SU-DHL-6 (cell line): ENCODE measurements around the gene RMND1.

ENCODE experiments used
- H2AFZ ChIP-seq: fragments of 200-600 bp; sonication (generic); 2 replicates; pipeline ENCODE4 v1.6.1; 2014; ENCODE audit warnings: low read depth, mild to moderate bottlenecking, moderate library complexity, mixed read lengths, antibody characterized with exemption, low read length; ENCODE audit not compliant: severe bottlenecking
- H3F3A ChIP-seq: fragments of 200-600 bp; shearing (Covaris generic); 2 replicates; pipeline ENCODE4 v1.6.0; 2016; ENCODE audit warnings: antibody characterized with exemption, mild to moderate bottlenecking; ENCODE audit not compliant: insufficient read depth
- H3K27ac ChIP-seq: fragments of 200-600 bp; sonication (generic); 2 replicates; pipeline ENCODE4 v1.5.1; 2016; ENCODE audit warnings: low read depth, mild to moderate bottlenecking, low read length, moderate library complexity, mixed read lengths
- H3K27me3 ChIP-seq: fragments of 200-600 bp; sonication (generic), shearing (Covaris generic); 2 replicates; pipeline ENCODE4 v1.6.0; 2014; ENCODE audit warnings: mild to moderate bottlenecking, low read length
- H3K36me3 ChIP-seq: fragments of 200-600 bp; sonication (generic); 2 replicates; pipeline ENCODE4 v1.6.1; 2014; ENCODE audit warnings: mild to moderate bottlenecking, low read length, mixed read lengths
- H3K4me2 ChIP-seq: fragments of 300-600, 200-600 bp; shearing (Covaris generic), sonication (generic); 2 replicates; pipeline ENCODE4 v1.6.0; 2014; ENCODE audit warnings: low read length, low read depth, mild to moderate bottlenecking; ENCODE audit not compliant: poor library complexity, severe bottlenecking
- H3K4me3 ChIP-seq: fragments of 200-600 bp; sonication (generic); 2 replicates; pipeline ENCODE4 v1.5.1; 2014; ENCODE audit warnings: antibody characterized with exemption, low read length, mild to moderate bottlenecking, mixed read lengths; ENCODE audit not compliant: insufficient read depth, poor library complexity, severe bottlenecking
- H3K79me2 ChIP-seq: fragments of 200-600 bp; sonication (generic); 2 replicates; pipeline ENCODE4 v1.6.1; 2014; ENCODE audit warnings: mild to moderate bottlenecking, low read length, moderate library complexity; ENCODE audit not compliant: insufficient read depth
- H3K9ac ChIP-seq: fragments of 200-600 bp; sonication (generic); 2 replicates; pipeline ENCODE4 v1.7.0; 2014; ENCODE audit warnings: mild to moderate bottlenecking, low read length
- H3K9me2 ChIP-seq: fragments of 200-600 bp; sonication (generic); replicated peaks from 2 replicates; pipeline ENCODE4 v1.6.1; 2014; ENCODE audit warnings: low read length; ENCODE audit not compliant: insufficient read depth
- H3K9me3 ChIP-seq: fragments of 200-600 bp; sonication (generic); 2 replicates; pipeline ENCODE4 v1.6.1; 2014; ENCODE audit warnings: low read length, mixed read lengths; ENCODE audit not compliant: insufficient read depth
- H4K20me1 ChIP-seq: fragments of 200-600 bp; sonication (generic); 2 replicates; pipeline ENCODE4 v1.6.1; 2014; ENCODE audit warnings: low read depth, mild to moderate bottlenecking, antibody characterized with exemption, low read length, moderate library complexity, mixed read lengths
- CTCF ChIP-seq: fragments of 200-600 bp; sonication (generic); IDR thresholded peaks from one replicate; pipeline ENCODE4 v1.5.1; 2017; ENCODE audit warnings: antibody characterized with exemption, mild to moderate bottlenecking, low read length, moderate library complexity; ENCODE audit not compliant: insufficient read depth, poor library complexity, severe bottlenecking
- EZH2phosphoT487 ChIP-seq: fragments of 200-600 bp; sonication (generic), shearing (Covaris generic); conservative IDR thresholded peaks from 2 replicates; pipeline ENCODE4 v1.6.1; 2018; ENCODE audit warnings: mild to moderate bottlenecking, antibody characterized with exemption, low read length, moderate library complexity, mixed read lengths

RMND1 gene

GRCh38 chr6:151409260-151409659 lies 42.7 kb downstream of the RMND1 start:
- Histone ChIP-seq H3K4me2 (no peak overlapping the region), H3K36me3 (peaks cover 15% of the 10 kb centered on the region; the same call in 1 of the 2 replicates), H3K4me3 (no peak overlapping the region), H3K27ac (no peak overlapping the region), H2AFZ (no peak overlapping the region), H3K79me2 (no peaks in the 10 kb centered on the region; the same call in 1 of the 2 replicates), H4K20me1 (peaks cover 8% of the 10 kb centered on the region; the same call in 1 of the 2 replicates), H3K27me3 (no peaks in the 10 kb centered on the region), H3F3A (peaks cover 11% of the 10 kb centered on the region), H3K9me3 (no peaks in the 10 kb centered on the region), H3K9ac (no peak overlapping the region), H3K9me2 (no peaks in the 10 kb centered on the region)
- no peak for TF ChIP-seq EZH2phosphoT487
- TF ChIP-seq CTCF, result no peak

GRCh38 chr6:151408858-151409257 lies 43.1 kb downstream of the RMND1 start:
- peaks cover 12% of the 10 kb centered on the region; the same call in 1 of the 2 replicates for H3K36me3 ChIP-seq

GRCh38 chr6:151403919-151404308 lies 48.0 kb downstream of the RMND1 start:
- Histone ChIP-seq H4K20me1 (peaks cover 23% of the 10 kb centered on the region), H3K79me2 (peaks cover 51% of the 10 kb centered on the region), H3K9me3 (no peaks in the 10 kb centered on the region), H3K27me3 (no peaks in the 10 kb centered on the region), H3K27ac (no peak overlapping the region), H3K9me2 (no peaks in the 10 kb centered on the region), H2AFZ (no peak overlapping the region), H3F3A (peaks cover 31% of the 10 kb centered on the region), H3K4me3 (no peak overlapping the region), H3K4me2 (no peak overlapping the region), H3K9ac (no peak overlapping the region), H3K36me3 (peaks cover 19% of the 10 kb centered on the region; the same call in 1 of the 2 replicates)
- TF ChIP-seq EZH2phosphoT487, result no peak
- no peak for TF ChIP-seq CTCF

More at GRCh38 chr6:151408858-151409257, 43.1 kb downstream of the RMND1 start:
- no peak overlapping the region for H3K4me3 ChIP-seq
- peaks cover 11% of the 10 kb centered on the region for H3F3A ChIP-seq
- no peak overlapping the region for H3K9ac ChIP-seq
- H3K9me3 ChIP-seq, result no peaks in the 10 kb centered on the region
- H3K27ac ChIP-seq, result no peak overlapping the region
- H4K20me1 ChIP-seq, result peaks cover 8% of the 10 kb centered on the region; the same call in 1 of the 2 replicates
- no peaks in the 10 kb centered on the region for H3K9me2 ChIP-seq
- no peak overlapping the region for H2AFZ ChIP-seq
- no peaks in the 10 kb centered on the region for H3K27me3 ChIP-seq
- no peak overlapping the region for H3K4me2 ChIP-seq
- TF ChIP-seq CTCF (no peak), EZH2phosphoT487 (no peak)
- H3K79me2 ChIP-seq, result peaks cover 2% of the 10 kb centered on the region

- Histone ChIP-seq H3K9me2 (no peaks in the 10 kb centered on the region), H2AFZ (no peak overlapping the region), H3K27ac (no peak overlapping the region), H3K9ac (no peak overlapping the region), H4K20me1 (peaks cover 33% of the 10 kb centered on the region), H3F3A (peaks cover 37% of the 10 kb centered on the region), H3K36me3 (peaks cover 26% of the 10 kb centered on the region), H3K79me2 (peaks cover 68% of the 10 kb centered on the region), H3K9me3 (no peaks in the 10 kb centered on the region), H3K4me3 (no peak overlapping the region), H3K4me2 (no peak overlapping the region), H3K27me3 (no peaks in the 10 kb centered on the region)
- TF ChIP-seq CTCF, result no peak
- TF ChIP-seq EZH2phosphoT487, result no peak
Observed at GRCh38 chr6:151402228-151402627, 49.7 kb downstream of the RMND1 start.
